GM21786 (cell line): Measurements from ENCODE around the gene MELTF.
"Not testable (repeated sequence)": the region's sequence is repeated elsewhere in the genome, so short reads cannot be mapped to it uniquely, and the experiment has no call there.

Source experiments
- ATAC-seq: cut with Tn5 transposase; IDR thresholded peaks from one replicate; pipeline ENCODE4 v1.9.1; 2021; ENCODE audit not compliant: unreplicated experiment

MELTF gene

DNA sequence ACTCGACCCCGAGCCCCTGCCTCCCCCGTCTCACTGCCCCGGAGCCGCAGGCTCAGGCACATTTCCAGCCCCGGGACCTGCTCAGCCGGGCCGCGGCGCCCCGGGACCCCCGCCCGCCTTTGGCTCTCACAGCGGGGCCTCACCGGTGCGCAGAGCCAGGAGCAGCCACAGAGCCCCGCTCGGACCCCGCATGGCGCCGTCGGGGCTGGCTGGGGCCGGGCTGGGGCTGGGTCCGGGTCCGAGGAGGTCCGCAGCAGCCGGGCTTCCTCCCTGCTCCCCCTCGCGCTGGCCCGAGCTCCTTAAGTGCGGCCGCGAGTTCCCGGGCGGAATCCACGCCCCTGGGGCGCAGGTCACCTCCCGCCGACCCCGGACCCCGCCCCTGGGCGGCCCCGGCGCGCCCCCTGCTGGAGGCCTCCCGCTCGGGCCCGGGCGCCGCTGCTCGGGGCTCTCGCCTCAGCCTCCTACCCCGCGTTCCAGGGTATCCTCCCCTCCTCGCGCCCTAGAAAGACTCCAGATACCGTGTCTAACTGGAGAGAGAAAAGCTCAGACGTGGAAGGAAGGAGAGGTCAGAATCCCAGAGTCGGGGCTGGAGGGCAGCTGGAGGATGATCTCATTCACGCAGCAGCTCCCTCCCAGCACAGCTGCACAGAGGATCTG is at the start of gene MELTF:
Gene MELTF (minus strand): TSS at position 307 of the 657 bp plus-strand sequence. CDS start 115 bp downstream, at position 192.
- ATAC-seq: peak; percentile 63

DNA sequence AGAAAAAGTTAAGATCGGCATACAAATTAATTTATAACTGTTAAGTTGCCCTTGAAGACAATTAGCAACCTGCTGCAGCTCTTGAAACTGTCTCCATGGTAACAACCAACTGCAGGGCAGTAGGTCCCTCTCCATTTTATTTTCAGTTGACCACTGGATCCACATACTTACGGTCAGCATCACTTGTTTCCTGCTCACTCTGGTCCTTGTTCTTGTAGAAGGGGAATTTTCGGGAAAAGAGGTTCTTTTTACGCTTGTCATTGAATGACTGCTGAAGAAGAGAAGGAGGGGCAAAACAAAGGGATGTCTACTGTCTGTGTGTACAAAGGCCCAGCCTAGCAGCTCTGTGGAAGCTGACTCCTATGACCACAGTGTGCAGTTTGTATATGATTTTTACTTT is 46.8 kb upstream of the MELTF start:
- no peak for ATAC-seq

DNA sequence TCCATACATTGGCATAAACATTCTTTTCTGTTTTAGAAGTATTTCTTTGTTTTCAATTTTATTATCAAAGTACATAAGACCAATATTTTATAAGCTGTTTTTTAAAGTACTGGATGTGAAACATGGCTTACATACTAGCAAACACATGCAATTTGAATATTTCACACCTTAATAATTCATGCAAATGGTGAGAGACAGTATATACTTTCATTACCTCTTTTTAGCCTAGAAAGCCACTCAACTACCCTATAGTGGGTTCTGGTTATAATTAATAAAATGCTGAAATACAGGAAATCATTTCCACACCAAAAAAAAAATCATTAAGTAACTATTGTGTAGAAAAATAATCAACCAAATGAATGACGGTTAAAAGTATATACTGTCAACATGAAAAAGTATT is 38.5 kb upstream of the MELTF start:
- ATAC-seq: no peak

DNA sequence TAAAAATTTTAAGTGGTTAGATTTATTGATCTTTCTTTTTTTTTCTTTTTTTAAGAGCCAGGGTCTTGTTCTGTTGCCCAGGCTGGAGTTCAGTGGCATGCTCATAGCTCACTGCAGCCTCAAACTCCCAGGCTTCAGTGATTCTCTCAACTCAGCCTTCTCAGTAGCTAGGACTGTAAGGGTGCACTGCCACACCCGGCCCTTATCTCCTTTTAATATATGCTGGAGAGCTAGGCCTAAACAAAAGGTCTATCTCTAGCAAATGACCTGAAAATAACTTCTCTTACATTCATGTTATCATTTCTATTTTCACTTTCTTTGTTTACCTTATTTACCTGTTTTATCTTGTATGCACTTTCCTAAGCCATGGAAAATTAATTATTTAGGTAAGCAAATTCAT is 35.2 kb upstream of the MELTF start:
- no peak for ATAC-seq

DNA sequence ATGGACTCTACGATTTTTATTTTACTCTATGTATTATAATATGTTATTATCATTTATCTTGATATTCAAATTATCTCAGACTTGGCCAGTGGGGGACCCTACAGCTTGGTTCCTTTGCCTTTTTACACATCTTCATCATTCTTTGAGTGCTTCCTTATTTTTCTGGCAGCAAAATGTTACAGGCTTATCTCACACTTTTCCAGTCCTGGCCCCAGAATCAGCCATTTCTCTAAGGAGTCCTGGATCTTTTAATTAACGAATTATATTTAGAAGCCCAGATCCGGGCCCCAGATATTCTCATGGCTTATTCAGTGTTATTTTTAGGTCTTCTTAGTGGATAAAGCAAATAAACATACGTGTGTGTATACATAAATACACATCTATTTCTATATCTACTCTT is 32.8 kb upstream of the MELTF start:
- no peak for ATAC-seq

DNA sequence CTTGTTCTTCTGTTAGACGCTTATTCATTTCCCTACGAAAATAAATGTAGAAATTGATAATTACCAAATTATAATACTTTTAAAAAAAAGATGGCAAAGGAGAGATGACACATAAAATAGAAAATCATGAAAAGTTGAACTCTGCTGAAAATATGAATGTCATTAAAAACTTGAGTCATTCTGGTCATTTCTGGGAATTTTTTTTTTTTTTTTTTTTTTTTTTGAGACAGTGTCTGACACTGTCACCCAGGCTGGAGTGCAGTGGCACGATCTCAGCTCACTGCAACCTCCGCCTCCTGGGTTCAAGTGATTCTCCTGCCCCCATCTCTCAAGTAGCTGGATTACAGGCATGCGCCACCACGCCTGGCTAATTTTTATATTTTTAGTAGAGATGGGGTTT is 22.0 kb upstream of the MELTF start:
- not testable (repeated sequence) for ATAC-seq

DNA sequence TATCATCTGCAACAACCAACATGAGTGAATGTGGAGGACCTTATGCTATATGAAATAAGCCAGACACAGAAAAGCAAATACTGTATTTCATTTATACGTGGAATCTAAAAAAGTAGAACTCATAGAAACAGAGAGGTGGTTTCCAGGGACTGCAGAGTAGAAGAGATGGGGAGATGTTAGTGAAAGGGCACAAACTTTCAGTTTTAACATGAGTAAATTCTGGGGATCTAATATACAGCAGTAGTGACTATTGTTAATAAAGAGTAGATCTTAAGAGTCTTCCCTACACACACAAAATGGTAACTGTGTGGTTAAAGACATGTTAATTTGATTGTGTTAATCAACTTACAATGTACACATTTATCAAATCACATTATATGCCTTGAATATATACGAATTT is 20.9 kb upstream of the MELTF start:
- peak; percentile 57 for ATAC-seq

DNA sequence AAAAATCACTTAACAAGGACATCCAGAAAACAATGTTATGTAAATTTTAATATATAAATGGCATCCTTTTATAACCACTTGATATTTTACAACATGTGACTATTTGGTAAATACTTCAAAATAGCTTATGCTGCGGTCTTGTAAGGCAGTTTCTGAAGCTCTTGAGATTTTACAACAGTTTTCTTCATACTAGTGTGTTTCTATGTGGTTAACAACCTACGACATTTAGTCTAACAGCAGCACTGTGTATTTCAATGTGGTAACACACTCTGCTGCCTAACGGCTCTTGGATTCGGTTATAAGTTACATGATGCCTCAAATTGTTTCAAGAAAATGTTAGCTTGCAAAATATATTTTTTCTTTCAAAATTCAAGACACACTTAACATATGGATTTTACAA is 12.9 kb upstream of the MELTF start:
- ATAC-seq: no peak

DNA sequence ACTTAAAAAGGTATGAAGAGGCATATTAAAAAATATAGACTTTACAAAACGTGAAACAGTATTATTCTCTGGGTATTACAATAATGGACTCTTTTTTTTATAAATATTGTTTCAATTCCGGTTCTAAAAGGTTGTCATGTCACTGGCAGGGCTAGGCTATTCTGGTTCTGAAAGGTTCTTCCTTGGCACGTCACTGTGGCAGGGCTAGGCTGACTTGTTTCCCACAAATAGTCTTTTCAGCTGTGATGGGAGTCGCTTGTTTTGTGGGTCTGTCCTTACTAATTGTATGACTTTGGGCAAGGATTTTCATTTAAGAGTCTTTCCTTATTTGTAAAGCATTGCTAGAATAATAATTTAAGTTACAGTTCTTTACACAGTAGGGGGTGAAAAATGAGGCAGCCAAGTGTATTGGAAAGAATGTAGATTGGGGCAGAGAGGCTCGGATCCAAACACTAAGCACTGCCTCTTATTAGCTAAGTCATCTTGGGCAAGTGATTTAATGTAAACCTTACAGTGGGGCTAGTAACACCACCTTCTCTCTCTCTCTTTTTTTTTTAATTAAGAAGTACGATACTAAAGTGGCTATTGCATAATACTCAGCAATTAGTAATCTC is 12.4 kb upstream of the MELTF start:
- no peak for ATAC-seq

DNA sequence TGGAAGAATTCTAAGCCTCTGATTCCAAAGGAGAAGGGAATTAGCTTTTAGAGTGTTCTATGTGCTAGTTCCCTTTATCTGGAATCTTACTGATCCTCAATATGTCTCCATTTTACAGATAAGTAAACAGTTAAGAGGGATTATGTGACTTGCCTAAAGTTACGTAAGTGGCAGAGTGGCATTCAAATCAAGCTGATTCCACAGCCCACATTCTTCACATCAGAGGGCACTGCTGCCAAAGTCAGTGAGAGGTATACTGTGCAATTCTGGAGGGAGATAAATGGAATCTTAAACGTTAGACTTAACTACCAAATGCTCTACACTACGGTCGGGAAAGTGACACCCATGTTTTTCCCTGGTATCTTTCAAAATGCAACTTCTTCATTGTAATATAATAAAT is 11.0 kb upstream of the MELTF start:
- ATAC-seq: no peak

DNA sequence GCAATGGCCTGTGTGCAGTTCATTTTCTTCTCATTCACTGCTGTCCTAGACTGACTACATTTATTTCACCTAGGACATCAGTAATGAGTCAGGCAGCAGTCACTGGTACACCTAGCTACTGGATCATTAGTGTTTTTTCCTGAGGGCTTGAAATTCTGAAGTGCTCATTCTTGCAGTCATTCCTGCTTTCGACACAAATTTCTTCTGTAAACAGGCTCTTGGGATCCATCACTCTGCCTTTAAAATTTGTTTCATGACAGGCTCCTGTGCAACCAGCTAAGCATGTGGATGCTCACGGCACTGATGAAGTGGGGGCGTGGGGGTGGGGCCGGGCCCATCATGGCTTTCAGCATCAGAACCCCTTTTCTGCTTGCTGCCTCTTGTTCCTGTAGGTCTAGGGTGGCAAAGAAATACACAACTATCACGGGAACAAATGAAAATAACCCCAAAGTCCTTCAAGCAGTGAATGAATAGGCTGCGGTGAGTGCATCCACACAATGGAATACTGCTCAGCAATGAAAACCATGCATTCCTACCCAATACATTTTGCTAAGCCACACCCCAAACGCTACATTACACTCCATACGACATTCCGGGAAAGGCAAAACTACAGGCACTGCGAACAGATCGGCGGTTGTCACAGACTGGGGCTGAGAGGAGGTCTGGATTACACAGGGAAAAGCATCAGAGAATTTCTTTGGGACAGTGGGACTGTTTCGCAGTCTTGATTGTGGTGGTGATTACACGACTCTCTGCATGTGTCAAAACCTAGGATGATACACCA is 9.3 kb upstream of the MELTF start:
- no peak for ATAC-seq

DNA sequence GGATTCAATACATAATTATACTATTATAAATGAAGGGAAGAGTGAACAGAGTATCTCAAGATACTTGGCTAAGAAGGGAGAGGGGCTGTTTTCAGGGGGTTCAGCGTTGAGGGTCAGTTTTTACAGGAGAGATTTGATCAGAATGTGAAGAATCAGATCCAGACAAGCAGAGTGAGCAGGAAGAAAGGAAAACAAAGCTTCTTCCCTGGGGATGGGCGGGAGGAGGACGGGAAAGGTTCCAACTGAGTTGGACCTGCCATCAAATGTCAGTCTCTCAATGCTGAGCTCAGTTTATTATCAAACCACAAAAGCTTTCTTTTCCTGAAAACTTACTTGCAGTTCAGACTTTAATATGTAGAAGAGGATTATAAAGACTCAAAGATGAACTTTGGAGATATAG is 6.0 kb upstream of the MELTF start:
- no peak for ATAC-seq

DNA sequence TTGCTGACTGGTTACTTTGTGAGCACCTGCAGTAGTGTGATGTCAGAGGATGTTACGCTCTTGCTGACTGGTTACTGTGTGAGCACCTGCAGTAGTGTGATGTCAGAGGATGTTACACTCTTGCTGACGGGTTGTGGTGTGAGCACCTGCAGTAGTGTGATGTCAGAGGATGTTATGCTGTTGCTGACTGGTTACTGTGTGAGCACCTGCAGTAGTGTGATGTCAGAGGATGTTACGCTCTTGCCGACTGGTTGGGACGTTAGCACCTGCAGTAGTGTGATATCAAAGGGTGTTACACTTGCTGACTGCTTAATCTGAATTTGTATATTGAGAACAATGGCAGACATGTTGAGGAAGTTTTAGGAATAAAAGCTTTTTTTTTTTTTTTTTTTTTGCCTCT is 5.2 kb upstream of the MELTF start:
- not testable (repeated sequence) for ATAC-seq

DNA sequence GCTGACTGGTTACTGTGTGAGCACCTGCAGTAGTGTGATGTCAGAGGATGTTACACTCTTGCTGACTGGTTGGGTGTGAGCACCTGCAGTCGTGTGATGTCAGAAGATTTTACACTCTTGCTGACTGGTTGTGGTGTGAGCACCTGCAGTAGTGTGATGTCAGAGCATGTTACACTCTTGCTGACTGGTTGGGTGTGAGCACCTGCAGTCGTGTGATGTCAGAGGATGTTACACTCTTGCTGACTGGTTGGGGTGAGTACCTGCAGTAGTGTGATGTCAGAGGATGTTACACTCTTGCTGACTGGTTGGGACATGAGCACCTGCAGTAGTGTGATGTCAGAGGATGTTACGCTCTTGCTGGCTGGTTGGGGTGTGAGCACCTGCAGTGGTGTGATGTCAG is 4.1 kb upstream of the MELTF start:
- not testable (repeated sequence) for ATAC-seq

DNA sequence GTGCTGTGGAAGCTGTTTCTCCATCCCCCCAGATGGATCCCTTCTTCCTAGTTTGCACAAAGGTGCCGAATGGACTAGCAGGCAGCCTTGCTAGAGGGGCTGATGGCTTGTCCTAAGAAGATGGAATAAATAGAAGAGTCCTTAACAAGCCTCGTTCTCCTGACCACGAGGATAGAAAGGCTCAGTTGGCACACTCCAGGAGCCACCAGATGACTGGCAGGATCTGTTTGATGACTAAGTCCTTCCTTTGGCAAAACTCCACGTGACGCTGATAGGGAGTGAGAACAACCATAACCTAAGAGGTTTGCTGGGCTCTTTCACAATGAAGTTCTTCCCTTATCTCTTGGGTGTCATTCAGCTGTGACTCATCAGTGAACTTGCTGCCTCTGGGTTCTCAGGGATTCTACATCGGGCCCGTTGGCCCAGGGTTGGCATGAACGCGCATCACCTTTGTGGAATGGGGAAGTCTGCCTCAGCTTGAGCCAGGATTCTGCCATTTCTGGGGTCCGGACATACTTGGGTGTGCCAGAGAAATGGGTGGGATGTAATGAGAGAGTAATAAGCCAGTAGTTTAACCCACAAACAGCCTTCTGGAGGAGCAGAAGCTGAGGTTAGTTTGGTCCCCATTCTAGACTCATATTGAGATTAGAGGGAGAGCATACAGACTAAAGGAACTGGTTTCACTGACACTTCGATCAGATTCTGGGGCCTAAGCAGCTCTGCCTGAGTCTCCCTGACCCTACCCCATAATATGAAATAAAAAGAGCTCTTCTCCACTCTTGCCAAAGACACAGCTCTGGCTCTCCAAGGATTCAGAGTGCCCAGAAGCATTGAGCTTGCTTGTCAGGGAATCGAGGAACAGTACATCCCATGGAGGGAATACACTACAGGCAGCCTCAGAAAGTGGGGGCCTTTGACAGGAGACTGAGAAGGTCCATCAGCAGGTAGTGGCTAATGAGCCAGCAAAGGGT is 2.0 kb upstream of the MELTF start:
- no peak for ATAC-seq

DNA sequence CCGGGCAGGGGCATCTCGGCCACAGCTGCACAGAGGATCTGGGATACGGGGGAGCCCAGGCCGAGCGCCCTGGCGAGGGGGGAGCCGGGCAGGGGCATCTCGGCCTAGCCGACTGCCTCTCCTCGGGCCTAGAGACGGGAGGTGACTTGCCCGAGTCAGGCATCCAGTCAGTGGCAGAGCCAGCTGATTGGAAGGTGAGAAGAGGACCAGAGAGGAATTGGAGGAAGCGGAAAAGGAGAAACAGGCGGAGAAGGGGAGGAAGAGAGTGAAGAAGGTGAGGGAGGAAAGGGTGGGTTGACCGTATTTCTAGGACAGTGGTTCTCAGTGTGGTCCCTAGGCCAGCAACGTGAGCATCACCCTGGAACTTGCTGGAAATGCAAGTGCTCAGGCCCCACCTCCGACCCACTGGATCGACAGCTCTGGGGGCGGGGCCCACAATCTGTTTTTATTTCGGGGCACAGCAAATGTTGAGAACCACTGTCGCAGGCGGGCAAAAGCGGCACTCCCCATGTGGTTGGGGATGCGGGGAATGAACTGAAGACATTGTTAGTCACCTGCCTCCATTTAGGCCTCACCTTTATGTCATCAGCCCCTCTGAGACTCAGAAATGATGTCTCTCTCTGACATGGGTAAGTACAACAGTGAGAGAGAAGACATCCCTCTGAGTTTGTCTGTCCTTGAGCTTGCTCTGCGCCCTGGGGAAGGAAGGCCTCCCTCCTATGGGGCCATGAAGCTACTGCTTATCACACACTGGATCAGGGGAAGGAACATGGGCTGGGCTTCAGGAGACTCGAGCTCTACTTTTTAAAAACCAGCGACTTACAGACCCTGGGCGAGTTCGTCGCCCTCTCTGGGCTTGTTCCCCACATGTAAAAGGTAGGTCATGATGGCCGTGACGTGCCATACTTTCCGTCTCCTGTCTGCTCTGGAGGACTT is 1.0 kb upstream of the MELTF start:
- no peak for ATAC-seq

DNA sequence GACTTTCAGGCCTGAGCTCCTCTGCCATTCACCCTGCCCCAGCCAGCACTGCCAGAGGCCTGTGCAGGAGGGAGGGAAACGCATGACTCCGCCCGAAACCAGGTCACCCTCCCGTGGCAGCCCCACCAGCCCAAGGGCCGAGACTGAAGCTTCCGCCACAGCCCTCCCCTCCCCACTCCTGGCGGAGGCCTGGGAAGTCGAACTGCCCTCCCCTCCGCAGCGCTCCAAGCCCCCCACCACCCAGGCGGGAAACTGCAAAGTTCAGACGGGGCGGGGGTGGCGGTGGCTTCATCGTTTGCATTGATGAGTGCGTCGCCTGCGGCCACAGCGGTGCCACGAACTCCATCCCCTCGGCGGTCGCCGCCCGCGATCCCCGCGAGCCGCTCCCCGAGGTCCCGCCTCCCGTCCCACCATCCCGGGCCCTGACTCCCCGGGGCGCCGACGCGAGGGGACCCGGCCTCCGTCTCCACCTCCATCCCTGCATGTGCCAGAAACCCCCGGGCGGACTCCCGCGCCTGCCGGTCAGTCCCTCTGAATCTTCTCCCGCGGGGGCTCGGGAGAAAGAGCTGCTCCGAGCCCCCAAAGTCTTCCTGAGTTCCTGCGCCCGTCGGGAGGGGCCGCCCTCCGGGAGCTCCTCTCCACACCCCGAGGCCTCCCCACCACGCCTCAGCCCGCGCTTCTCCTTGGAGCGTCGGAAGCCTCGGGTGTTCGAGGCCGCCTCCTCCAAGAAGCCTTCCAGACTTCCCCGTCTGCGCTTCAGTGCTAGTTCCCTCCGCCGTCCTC is 698 bp downstream of the MELTF start:
- ATAC-seq: peak; percentile 40

DNA sequence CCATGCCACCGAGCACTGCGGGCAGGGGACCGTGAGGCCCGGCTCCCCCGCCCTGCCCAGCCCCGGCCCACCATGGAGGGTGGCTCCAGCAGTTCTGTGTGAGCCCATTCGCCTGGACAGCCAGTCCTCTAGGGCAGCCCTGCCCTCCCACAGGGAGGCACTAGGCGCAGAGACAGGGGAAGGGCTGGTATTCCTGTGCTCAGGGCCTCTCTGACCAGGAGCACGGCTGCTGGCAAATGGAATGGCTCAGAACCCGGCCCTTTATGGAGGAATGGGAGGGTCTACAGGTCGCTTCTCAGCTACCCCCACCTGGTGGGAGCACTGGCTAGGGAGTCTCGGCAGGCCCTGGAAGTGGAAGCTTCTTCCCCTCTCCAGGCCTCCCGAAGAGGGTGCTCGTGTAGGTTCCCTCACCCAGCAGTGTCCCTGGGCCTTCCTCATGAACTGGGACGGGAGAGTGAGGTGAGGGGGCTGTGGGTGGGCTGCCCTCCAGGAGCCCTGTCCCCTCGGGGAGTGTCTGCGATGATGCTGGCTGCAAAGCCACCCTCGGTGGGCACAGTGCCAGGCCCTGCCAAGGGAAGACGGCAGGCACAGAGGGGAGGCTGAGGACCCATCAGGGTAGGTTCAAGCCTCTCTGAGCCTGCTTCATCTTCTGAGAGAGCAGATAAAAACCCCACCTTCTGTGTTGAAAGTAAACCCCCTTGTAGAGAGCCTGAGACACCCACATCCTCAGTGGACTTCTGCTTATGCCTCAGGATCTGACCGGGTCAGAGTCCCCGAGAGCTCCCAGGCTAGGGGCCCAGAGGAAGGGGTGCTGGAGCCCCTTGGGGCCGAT is 1.5 kb downstream of the MELTF start:
- no peak for ATAC-seq
